ENCODE data around the gene DMD. TPM values are rescaled to one million over a fixed set of nuclear protein-coding genes. Genes with fewer than 3 reads are reported as not detected.

Gene DMD
- polyA plus RNA-seq, 2 of the 4 experiments (the other 2 are of a cell fraction): 0.03 TPM; not detected in 1

- no peak for TF ChIP-seq NPAS2 (CRISPR knock-in tag; IDR thresholded peaks at IDR 0.05; ENCODE audit: borderline replicate concordance)
Observed at GRCh38 chrX:31872007-31872406, 1339.3 kb downstream of the DMD start (continued).

GRCh38 chrX:31870267-31870666 is 1341.1 kb downstream of the DMD start:
- no peak for FAIRE-seq
- TF ChIP-seq MAZ (IDR thresholded peaks at IDR 0.05; ENCODE audit: borderline replicate concordance, low read depth, low read length): no peak
- no peak for TF ChIP-seq SMC3 (IDR thresholded peaks at IDR 0.05)
- TF ChIP-seq CEBPB (IDR thresholded peaks at IDR 0.05): no peak
- TF ChIP-seq RNF2 (IDR thresholded peaks at IDR 0.05; ENCODE audit: borderline replicate concordance, low read depth): no peak
- TF ChIP-seq ATOH8 (CRISPR knock-in tag; IDR thresholded peaks at IDR 0.05; ENCODE audit: low read depth): no peak
- no peak for TF ChIP-seq CHD4 (IDR thresholded peaks at IDR 0.05; ENCODE audit: borderline replicate concordance)
- no peak for TF ChIP-seq HOXA7 (CRISPR knock-in tag; IDR thresholded peaks at IDR 0.05)
- TF ChIP-seq FOXS1 (CRISPR knock-in tag; IDR thresholded peaks at IDR 0.05): no peak
- TF ChIP-seq HES2 (IDR thresholded peaks at IDR 0.05): no peak
- TF ChIP-seq MAX (IDR thresholded peaks at IDR 0.05): no peak
- no peak for TF ChIP-seq CBX2 (IDR thresholded peaks at IDR 0.05; ENCODE audit: borderline replicate concordance, low read depth)
- no peak for TF ChIP-seq ELK1 (IDR thresholded peaks at IDR 0.05; ENCODE audit: low read depth, low read length)
- no peak for TF ChIP-seq NFE2L2 (conservative IDR thresholded peaks at IDR 0.05; ENCODE audit: low read length)
- no peak for TF ChIP-seq POLR2A (IDR thresholded peaks at IDR 0.05; ENCODE audit: low read length)
- TF ChIP-seq KDM5A (IDR thresholded peaks at IDR 0.05): no peak
- H3K27ac ChIP-seq: no peak overlapping the region

GRCh38 chrX:31860686-31861085 is 1350.7 kb downstream of the DMD start:
- DNase-seq (ENCODE audit: low read depth in 1 of 2, low spot score in 1 of 2) (no peak), ATAC-seq (no peak), FAIRE-seq (no peak)
- no peak overlapping the region for H3K27ac ChIP-seq
- no peak for TF ChIP-seq ESRRA (IDR thresholded peaks at IDR 0.05; ENCODE audit: borderline replicate concordance, low read length)
- no peak for TF ChIP-seq HOXA7 (CRISPR knock-in tag; IDR thresholded peaks at IDR 0.05)
- TF ChIP-seq MAX (IDR thresholded peaks at IDR 0.05): no peak
- TF ChIP-seq CEBPB (IDR thresholded peaks at IDR 0.05): no peak
- TF ChIP-seq FOSL2 (IDR thresholded peaks at IDR 0.05): no peak
- no peak for TF ChIP-seq FOSL2 (CRISPR knock-in tag; IDR thresholded peaks at IDR 0.05)
- TF ChIP-seq HDAC2 (IDR thresholded peaks at IDR 0.05): no peak
- no peak overlapping the region for H3K4me2 ChIP-seq
- H3K9me3 ChIP-seq: no peaks in the 10 kb centered on the region
- POLR2A ChIA-PET: no interaction called here
- no peaks in the 10 kb centered on the region for H3K4me1 ChIP-seq
- CTCF ChIA-PET: no interaction called here
- no peak overlapping the region for H3K4me3 ChIP-seq

More at GRCh38 chrX:31870267-31870666, 1341.1 kb downstream of the DMD start:
- no peaks in the 10 kb centered on the region for H3K4me1 ChIP-seq
- H3K4me2 ChIP-seq: no peak overlapping the region
- POLR2A ChIA-PET: no interaction called here
- ATAC-seq: no peak
- CTCF ChIA-PET: no interaction called here
- no peaks in the 10 kb centered on the region for H3K9me3 ChIP-seq
- H3K4me3 ChIP-seq: no peak overlapping the region
- no peak for DNase-seq (ENCODE audit: low read depth in 1 of 2, low spot score in 1 of 2)

GRCh38 chrX:31858915-31859314 is 1352.4 kb downstream of the DMD start:
- ATAC-seq (no peak), FAIRE-seq (no peak), DNase-seq (ENCODE audit: low read depth in 1 of 2, low spot score in 1 of 2) (no peak)
- Histone ChIP-seq H3K9me3 (no peaks in the 10 kb centered on the region), H3K4me3 (no peak overlapping the region), H3K4me2 (no peak overlapping the region), H3K4me1 (no peaks in the 10 kb centered on the region), H3K27ac (no peak overlapping the region)
- ChIA-PET POLR2A (no interaction called here), CTCF (no interaction called here)
- WGBS (ENCODE audit: missing lambda C conversion rate): 4% methylated on average over 2 of the region's 2 CpGs
- TF ChIP-seq MAFK (IDR thresholded peaks at IDR 0.05; ENCODE audit: partially characterized antibody) (no peak), JUN (IDR thresholded peaks at IDR 0.05) (no peak), BHLHE40 (IDR thresholded peaks at IDR 0.05; ENCODE audit: low read depth, low read length) (no peak), POLR2AphosphoS2 (conservative IDR thresholded peaks at IDR 0.05; ENCODE audit: low read length) (no peak), FOSL2 (IDR thresholded peaks at IDR 0.05) (no peak), FOSL2 (CRISPR knock-in tag; IDR thresholded peaks at IDR 0.05) (no peak), ESRRA (IDR thresholded peaks at IDR 0.05; ENCODE audit: borderline replicate concordance, low read length) (no peak), ZNF302 (CRISPR knock-in tag; IDR thresholded peaks at IDR 0.05) (no peak)

Measured in A549 (cell line).